Astrocyte (in vitro differentiated cells and primary cell): ENCODE measurements around the gene CTDSPL. TPM values are rescaled to one million over a fixed set of nuclear protein-coding genes. Genes with fewer than 3 reads are reported as not detected.

Experiments
- DNase-seq: peaks from one replicate; pipeline ENCODE4 v3.0.0-alpha.2; 2010; ENCODE audit warnings: low read depth
- FAIRE-seq: peaks from 2 replicates; lab custom pipeline; 2011; peaks lifted over from hg19 to GRCh38; lab: Jason Lieb, UNC
- H2AFZ ChIP-seq: 2 replicates; pipeline ENCODE4 v1.6.0; 2012; ENCODE audit warnings: low read depth, low read length, inconsistent platforms
- H3K27ac ChIP-seq: 2 replicates; pipeline ENCODE4 v1.5.1; 2011; ENCODE audit warnings: low read depth, low read length, inconsistent platforms
- H3K27me3 ChIP-seq: 2 replicates; pipeline ENCODE4 v1.6.0; 2011; ENCODE audit warnings: low read length, inconsistent platforms; ENCODE audit not compliant: insufficient read depth
- H3K36me3 ChIP-seq: 2 replicates; pipeline ENCODE4 v1.5.1; 2011; ENCODE audit warnings: low read length, inconsistent platforms; ENCODE audit not compliant: insufficient read depth
- H3K4me1 ChIP-seq: 2 replicates; pipeline ENCODE4 v1.5.1; 2011; ENCODE audit warnings: low read length, inconsistent platforms; ENCODE audit not compliant: insufficient read depth
- H3K4me2 ChIP-seq: 2 replicates; pipeline ENCODE4 v1.6.0; 2012; ENCODE audit warnings: low read length, inconsistent platforms
- H3K4me3 ChIP-seq: 2 replicates; pipeline ENCODE4 v1.5.1; 2011; ENCODE audit warnings: low read depth, mild to moderate bottlenecking, low read length, inconsistent platforms; ENCODE audit not compliant: insufficient read depth
- H3K79me2 ChIP-seq: 2 replicates; pipeline ENCODE4 v1.6.0; 2012; ENCODE audit warnings: mild to moderate bottlenecking, low read length, inconsistent platforms; ENCODE audit not compliant: insufficient read depth
- H3K9ac ChIP-seq: 2 replicates; pipeline ENCODE4 v1.6.0; 2012; ENCODE audit warnings: mild to moderate bottlenecking, low read length, inconsistent platforms
- H3K9me3 ChIP-seq: 2 replicates; pipeline ENCODE4 v1.5.1; 2012; ENCODE audit warnings: low read depth, mild to moderate bottlenecking, low read length, inconsistent platforms; ENCODE audit not compliant: insufficient read depth
- H4K20me1 ChIP-seq: 2 replicates; pipeline ENCODE4 v1.6.0; 2012; ENCODE audit warnings: low read length, inconsistent platforms; ENCODE audit not compliant: insufficient read depth
- H3K27ac Mint-ChIP-seq: one replicate; pipeline ENCODE4 v1.8.0; 2021; ENCODE audit warnings: mild to moderate bottlenecking, mixed read lengths; ENCODE audit not compliant: unreplicated experiment
- H3K27me3 Mint-ChIP-seq: one replicate; pipeline ENCODE4 v1.8.0; 2021; ENCODE audit warnings: low read depth, mixed read lengths; ENCODE audit not compliant: unreplicated experiment
- H3K36me3 Mint-ChIP-seq: one replicate; pipeline ENCODE4 v1.8.0; 2021; ENCODE audit warnings: low read depth, mixed read lengths; ENCODE audit not compliant: unreplicated experiment
- H3K4me1 Mint-ChIP-seq: one replicate; pipeline ENCODE4 v1.8.0; 2021; ENCODE audit warnings: low read depth, mixed read lengths; ENCODE audit not compliant: unreplicated experiment
- H3K4me3 Mint-ChIP-seq: one replicate; pipeline ENCODE4 v1.8.0; 2021; ENCODE audit warnings: mild to moderate bottlenecking, moderate library complexity, mixed read lengths; ENCODE audit not compliant: unreplicated experiment
- H3K9me3 Mint-ChIP-seq: one replicate; pipeline ENCODE4 v1.8.0; 2021; ENCODE audit warnings: mild to moderate bottlenecking, mixed read lengths; ENCODE audit not compliant: unreplicated experiment
- EZH2 ChIP-seq: IDR thresholded peaks from 2 replicates; pipeline ENCODE4 v1.6.1; 2012; ENCODE audit warnings: mild to moderate bottlenecking, low read length, inconsistent platforms; ENCODE audit not compliant: insufficient read depth
- total RNA-seq: library from RNA; stranded (reverse); gene quantifications from 2 replicates; pipeline ENCODE4 v1.2.1, GENCODE V29; 2021
- TF ChIP-seq, protein P1 (sequence below): IDR thresholded peaks from 2 replicates; pipeline ENCODE4 v1.5.1; 2011; ENCODE audit warnings: low read depth, mild to moderate bottlenecking, inconsistent platforms, low read length, moderate library complexity; ENCODE audit not compliant: insufficient read depth

Gene CTDSPL
- total RNA-seq, 1 donor from 2014 or later = 37.9 TPM

- Mint-ChIP-seq H3K36me3 (peaks cover 5% of the 10 kb centered on the region), H3K9me3 (no peaks in the 10 kb centered on the region), H3K27me3 (peaks cover 2% of the 10 kb centered on the region), H3K27ac (no peak overlapping the region), H3K4me3 (no peak overlapping the region), H3K4me1 (peaks cover 5% of the 10 kb centered on the region)
- no peak overlapping the region for H2AFZ ChIP-seq
- H3K27ac ChIP-seq = no peak overlapping the region
- H3K36me3 ChIP-seq = no peaks in the 10 kb centered on the region
- DNase-seq (no peak), FAIRE-seq (no peak)
- peak overlapping the region; percentile 8 for H3K4me2 ChIP-seq
- no peaks in the 10 kb centered on the region for H3K27me3 ChIP-seq
- no peak overlapping the region for H3K4me3 ChIP-seq
- H3K79me2 ChIP-seq = no peaks in the 10 kb centered on the region
- H3K9me3 ChIP-seq = no peaks in the 10 kb centered on the region
- H3K4me1 ChIP-seq = peaks cover 6% of the 10 kb centered on the region
- TF ChIP-seq, protein P1, sequence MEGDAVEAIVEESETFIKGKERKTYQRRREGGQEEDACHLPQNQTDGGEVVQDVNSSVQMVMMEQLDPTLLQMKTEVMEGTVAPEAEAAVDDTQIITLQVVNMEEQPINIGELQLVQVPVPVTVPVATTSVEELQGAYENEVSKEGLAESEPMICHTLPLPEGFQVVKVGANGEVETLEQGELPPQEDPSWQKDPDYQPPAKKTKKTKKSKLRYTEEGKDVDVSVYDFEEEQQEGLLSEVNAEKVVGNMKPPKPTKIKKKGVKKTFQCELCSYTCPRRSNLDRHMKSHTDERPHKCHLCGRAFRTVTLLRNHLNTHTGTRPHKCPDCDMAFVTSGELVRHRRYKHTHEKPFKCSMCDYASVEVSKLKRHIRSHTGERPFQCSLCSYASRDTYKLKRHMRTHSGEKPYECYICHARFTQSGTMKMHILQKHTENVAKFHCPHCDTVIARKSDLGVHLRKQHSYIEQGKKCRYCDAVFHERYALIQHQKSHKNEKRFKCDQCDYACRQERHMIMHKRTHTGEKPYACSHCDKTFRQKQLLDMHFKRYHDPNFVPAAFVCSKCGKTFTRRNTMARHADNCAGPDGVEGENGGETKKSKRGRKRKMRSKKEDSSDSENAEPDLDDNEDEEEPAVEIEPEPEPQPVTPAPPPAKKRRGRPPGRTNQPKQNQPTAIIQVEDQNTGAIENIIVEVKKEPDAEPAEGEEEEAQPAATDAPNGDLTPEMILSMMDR = no peak
- no peak for TF ChIP-seq EZH2
- H4K20me1 ChIP-seq = peaks cover 6% of the 10 kb centered on the region
- H3K9ac ChIP-seq = no peak overlapping the region
These were observed 143.7 kb downstream of the CTDSPL start for GRCh38 chr3:38005076-38006020.

DNA sequence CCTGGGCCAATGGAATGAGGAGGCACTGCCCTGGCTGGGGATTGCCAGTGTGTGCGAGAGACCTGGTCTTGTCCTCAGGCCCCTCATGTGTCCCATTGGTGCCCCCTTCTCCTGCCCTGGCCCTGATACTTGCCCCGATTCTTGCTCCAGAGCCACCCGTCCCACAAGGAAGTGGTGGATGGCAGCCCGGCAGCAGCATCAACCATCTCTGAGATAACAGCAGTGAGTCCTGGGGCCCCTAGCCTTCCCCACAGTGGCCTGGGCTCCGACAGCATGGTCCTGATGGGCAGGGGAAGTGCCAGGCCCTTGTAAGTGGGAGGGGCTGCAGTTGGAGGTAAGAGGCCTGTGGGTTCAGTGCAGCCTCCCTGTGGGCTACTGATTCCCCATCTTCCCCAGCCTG, 144.4 kb downstream of the CTDSPL start:
- Histone ChIP-seq H3K36me3 (no peaks in the 10 kb centered on the region), H3K79me2 (no peaks in the 10 kb centered on the region), H3K27me3 (no peaks in the 10 kb centered on the region), H3K9ac (no peak overlapping the region), H3K4me1 (peaks cover 6% of the 10 kb centered on the region), H3K4me3 (no peak overlapping the region), H3K9me3 (no peaks in the 10 kb centered on the region), H4K20me1 (peaks cover 6% of the 10 kb centered on the region), H3K4me2 (no peak overlapping the region), H2AFZ (no peak overlapping the region), H3K27ac (no peak overlapping the region)
- H3K4me3 Mint-ChIP-seq = no peak overlapping the region
- DNase-seq (no peak), FAIRE-seq (no peak)
- peaks cover 5% of the 10 kb centered on the region for H3K4me1 Mint-ChIP-seq
- H3K36me3 Mint-ChIP-seq = peaks cover 8% of the 10 kb centered on the region
- H3K27me3 Mint-ChIP-seq = no peaks in the 10 kb centered on the region
- TF ChIP-seq, protein P1 = no peak
- TF ChIP-seq EZH2 = no peak
- no peaks in the 10 kb centered on the region for H3K9me3 Mint-ChIP-seq
- H3K27ac Mint-ChIP-seq = no peak overlapping the region
